Stimulated activated CD8-positive, alpha-beta memory T cell treated with anti-CD3 and anti-CD28 coated beads, Interleukin-4, amount 100 ng/mL, for 48 hours (primary cell): ENCODE measurements around the gene SPRR4.

Source experiments
- DNase-seq: peaks from one replicate; pipeline ENCODE4 v3.0.0-alpha.2; 2020

SPRR4 gene

GRCh38 chr1:152970495-152970894 lies at the start of gene SPRR4:
Gene SPRR4 (plus strand): TSS chr1:152970648. CDS start chr1:152971891, 1,243 bp downstream.
- DNase-seq, result no peak

- no peak for DNase-seq
Measured at GRCh38 chr1:152924191-152924590, 46.3 kb upstream of the SPRR4 start.

- no peak for DNase-seq
Measured at GRCh38 chr1:152926091-152926490, 44.4 kb upstream of the SPRR4 start.

- no peak for DNase-seq
Measured at GRCh38 chr1:152928671-152929070, 41.8 kb upstream of the SPRR4 start.

- no peak for DNase-seq
Measured at GRCh38 chr1:152932170-152932811, 38.2 kb upstream of the SPRR4 start.

- no peak for DNase-seq
Measured at GRCh38 chr1:152933196-152933595, 37.3 kb upstream of the SPRR4 start.

GRCh38 chr1:152940614-152941013 lies 29.8 kb upstream of the SPRR4 start:
- DNase-seq, result no peak

- DNase-seq, result no peak
Measured at GRCh38 chr1:152941037-152941711, 29.3 kb upstream of the SPRR4 start.

- DNase-seq, result no peak
Measured at GRCh38 chr1:152942161-152942560, 28.3 kb upstream of the SPRR4 start.

- DNase-seq, result no peak
Measured at GRCh38 chr1:152946248-152946647, 24.2 kb upstream of the SPRR4 start.

GRCh38 chr1:152946651-152947256 lies 23.7 kb upstream of the SPRR4 start, which contains the start of gene SPRR5:
Gene SPRR5 (plus strand): TSS chr1:152947206. CDS start chr1:152948555, 1,349 bp downstream.
- no peak for DNase-seq

GRCh38 chr1:152951711-152952110 lies 18.7 kb upstream of the SPRR4 start:
- no peak for DNase-seq

- no peak for DNase-seq
Measured at GRCh38 chr1:152953761-152954160, 16.7 kb upstream of the SPRR4 start.

- DNase-seq, result no peak
Measured at GRCh38 chr1:152954436-152954835, 16.0 kb upstream of the SPRR4 start.

GRCh38 chr1:152957561-152957960 lies 12.9 kb upstream of the SPRR4 start:
- no peak for DNase-seq

GRCh38 chr1:152959273-152959672 lies 11.2 kb upstream of the SPRR4 start:
- no peak for DNase-seq

GRCh38 chr1:152959801-152960451 lies 10.5 kb upstream of the SPRR4 start:
- no peak for DNase-seq

GRCh38 chr1:152960452-152961044 lies 9.9 kb upstream of the SPRR4 start:
- no peak for DNase-seq

GRCh38 chr1:152961226-152961891 lies 9.1 kb upstream of the SPRR4 start:
- no peak for DNase-seq

- DNase-seq, result no peak
Measured at GRCh38 chr1:152962876-152963415, 7.5 kb upstream of the SPRR4 start.

- no peak for DNase-seq
Measured at GRCh38 chr1:152964536-152964935, 5.9 kb upstream of the SPRR4 start.

GRCh38 chr1:152965853-152966252 lies 4.6 kb upstream of the SPRR4 start:
- DNase-seq, result no peak
